Suprapubic skin (tissue), 4 donors: ENCODE measurements around the gene ADH5.

ENCODE experiments used
- POLR2A ChIP-seq, 2 donors: fragments of 450-650 bp; IDR thresholded peaks; one replicate each; pipeline ENCODE4 v1.6.1; 2017; ENCODE audit warnings: antibody characterized with exemption in 2 of 2, mild to moderate bottlenecking in 2 of 2, moderate library complexity in 2 of 2
- POLR2AphosphoS5 ChIP-seq, 3 donors: sonication (generic); formaldehyde crosslinking; IDR thresholded peaks; one replicate each; pipeline ENCODE4 v1.6.1; 2017; ENCODE audit warnings: antibody characterized with exemption in 3 of 3
- TF ChIP-seq, protein P1 (sequence below), 2 donors: fragments of 200-600 bp in 1 of 2; fragments of 450-650 bp in 1 of 2; sonication (generic) in 1 of 2; IDR thresholded peaks; one replicate each; pipeline ENCODE4 v1.5.1; 2016 to 2019; ENCODE audit warnings: antibody characterized with exemption in 2 of 2, mild to moderate bottlenecking in 1 of 2, moderate library complexity in 1 of 2

GRCh38 chr4:99021386-99021785, 67.2 kb downstream of the ADH5 start:
- no peak for TF ChIP-seq POLR2A (IDR thresholded peaks at IDR 0.05)
- TF ChIP-seq, protein P1, sequence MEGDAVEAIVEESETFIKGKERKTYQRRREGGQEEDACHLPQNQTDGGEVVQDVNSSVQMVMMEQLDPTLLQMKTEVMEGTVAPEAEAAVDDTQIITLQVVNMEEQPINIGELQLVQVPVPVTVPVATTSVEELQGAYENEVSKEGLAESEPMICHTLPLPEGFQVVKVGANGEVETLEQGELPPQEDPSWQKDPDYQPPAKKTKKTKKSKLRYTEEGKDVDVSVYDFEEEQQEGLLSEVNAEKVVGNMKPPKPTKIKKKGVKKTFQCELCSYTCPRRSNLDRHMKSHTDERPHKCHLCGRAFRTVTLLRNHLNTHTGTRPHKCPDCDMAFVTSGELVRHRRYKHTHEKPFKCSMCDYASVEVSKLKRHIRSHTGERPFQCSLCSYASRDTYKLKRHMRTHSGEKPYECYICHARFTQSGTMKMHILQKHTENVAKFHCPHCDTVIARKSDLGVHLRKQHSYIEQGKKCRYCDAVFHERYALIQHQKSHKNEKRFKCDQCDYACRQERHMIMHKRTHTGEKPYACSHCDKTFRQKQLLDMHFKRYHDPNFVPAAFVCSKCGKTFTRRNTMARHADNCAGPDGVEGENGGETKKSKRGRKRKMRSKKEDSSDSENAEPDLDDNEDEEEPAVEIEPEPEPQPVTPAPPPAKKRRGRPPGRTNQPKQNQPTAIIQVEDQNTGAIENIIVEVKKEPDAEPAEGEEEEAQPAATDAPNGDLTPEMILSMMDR (IDR thresholded peaks at IDR 0.05) = no peak
- no peak for TF ChIP-seq POLR2AphosphoS5 (IDR thresholded peaks at IDR 0.05)
